Testis (tissue), 3 donors: Measurements from ENCODE around the gene POLN. TPM values are rescaled to one million over a fixed set of nuclear protein-coding genes. Genes with fewer than 3 reads are reported as not detected.

Source experiments
- DNase-seq: peaks from one replicate; pipeline ENCODE4 v3.0.0-alpha.2; 2019
- H3K27ac ChIP-seq, 2 donors: fragments of 200-600 bp; sonication (generic); one replicate each; pipeline ENCODE4 v1.5.1; 2019
- H3K27me3 ChIP-seq: fragments of 200-600 bp; sonication (generic); one replicate; pipeline ENCODE4 v1.5.1; 2019
- H3K36me3 ChIP-seq: fragments of 200-600 bp; sonication (generic); one replicate; pipeline ENCODE4 v1.5.1; 2017; ENCODE audit warnings: low read depth; ENCODE audit errors: missing control alignments
- H3K4me1 ChIP-seq: fragments of 200-600 bp; sonication (generic); one replicate; pipeline ENCODE4 v1.5.1; 2019
- H3K4me3 ChIP-seq, 2 donors: fragments of 200-600 bp; sonication (generic); one replicate each; pipeline ENCODE4 v1.5.1; 2017 to 2019
- H3K9me3 ChIP-seq: fragments of 200-600 bp; sonication (generic); one replicate; pipeline ENCODE4 v1.5.1; 2017
- CTCF ChIP-seq, 3 experiments: fragments of 450-650 bp in 2 of 3; fragments of 200-600 bp in 1 of 3; sonication (generic) in 1 of 3; IDR thresholded peaks; one replicate each; pipeline ENCODE4 v1.5.1; 2016 to 2019; ENCODE audit warnings: antibody characterized with exemption in 3 of 3, mild to moderate bottlenecking in 2 of 3, moderate library complexity in 1 of 3
- POLR2A ChIP-seq: fragments of 450-650 bp; IDR thresholded peaks from one replicate; pipeline ENCODE4 v1.6.1; 2017; ENCODE audit warnings: antibody characterized with exemption, mild to moderate bottlenecking, moderate library complexity
- WGBS, 2 donors: methylation state at CpG; one replicate each; pipeline ENCODE4 v1.1.5; 2018; 5-methylcytosine and 5-hydroxymethylcytosine counted together
- intact Hi-C: fragments of 100-400 bp; cut with DNase I; formaldehyde crosslinking; loops from one replicate; pipeline ENCODE4 v1.15.1; 2023; ENCODE audit warnings: low total_unique reads
- polyA plus RNA-seq: library from polyadenylated mRNA; stranded (reverse); fragments of 350-450 nt; fragmentation: Illumina TruSeq; extraction: RNeasy Lipid Tissue Mini Kit (QIAGEN cat#74804); gene quantifications from one replicate; pipeline ENCODE4 v1.2.3, GENCODE V29; 2014; ENCODE audit warnings: low read depth, low replicate concordance; ENCODE audit not compliant: insufficient read depth
- total RNA-seq, 2 donors: library from RNA; depleted of rRNA; stranded (reverse); fragments of >200 nt; gene quantifications; one replicate each; pipeline ENCODE4 v1.2.3, GENCODE V29; 2016

Gene POLN
- total and polyA plus RNA-seq, 3 donors from 2014 or later: 12.2 to 23.7 (median 22.9) TPM

DNA sequence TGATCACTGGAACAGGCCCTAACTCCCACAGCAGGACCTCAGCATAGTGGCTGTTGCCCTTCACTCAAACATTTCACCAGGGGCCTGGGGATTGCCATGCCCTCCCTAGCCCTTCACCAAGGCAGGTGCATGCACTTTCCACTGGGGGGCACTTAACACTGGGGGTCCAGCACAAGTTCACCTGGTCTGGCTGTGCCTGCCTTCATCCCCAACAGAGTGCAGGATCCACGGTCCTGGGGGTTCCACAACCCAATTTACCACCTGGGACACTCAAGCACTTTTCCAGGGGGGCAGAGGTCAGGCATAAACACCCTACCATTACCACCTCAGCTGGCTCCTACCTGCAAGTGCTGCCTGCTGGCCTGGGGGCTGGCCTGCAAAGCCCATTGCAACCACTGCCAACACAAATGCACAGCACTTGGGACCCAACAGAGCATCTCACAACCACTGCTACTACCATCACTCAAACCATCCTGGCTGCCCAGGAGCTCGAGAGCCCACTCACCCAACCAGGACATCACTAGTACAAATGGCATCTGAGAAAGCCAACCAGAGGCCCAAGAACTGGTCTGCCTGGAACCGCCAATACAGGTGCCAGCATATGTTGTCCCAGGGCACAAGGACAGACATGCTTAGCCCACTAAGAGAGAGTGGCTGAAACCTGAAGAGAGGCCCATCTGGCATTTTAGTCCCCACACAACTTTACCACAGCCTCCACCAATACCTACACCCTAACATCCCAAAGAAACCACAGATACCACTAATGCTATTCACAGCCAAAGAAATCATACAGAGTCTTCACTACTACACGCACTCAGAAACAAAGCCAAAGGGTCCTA, 139.7 kb downstream of the POLN start:
- intact Hi-C loops: no loop called here
- DNase-seq: no peak
- TF ChIP-seq CTCF (IDR thresholded peaks at IDR 0.05): no peak
- TF ChIP-seq POLR2A: no peak
- Histone ChIP-seq H3K4me3 (no peak overlapping the region), H3K36me3 (no peaks in the 10 kb centered on the region), H3K27ac (no peak overlapping the region), H3K27me3 (no peaks in the 10 kb centered on the region), H3K9me3 (no peaks in the 10 kb centered on the region), H3K4me1 (no peaks in the 10 kb centered on the region)
- 88 to 92% methylated on average over 2 to 4 of the region's 4 CpGs for WGBS, 2 donors

DNA sequence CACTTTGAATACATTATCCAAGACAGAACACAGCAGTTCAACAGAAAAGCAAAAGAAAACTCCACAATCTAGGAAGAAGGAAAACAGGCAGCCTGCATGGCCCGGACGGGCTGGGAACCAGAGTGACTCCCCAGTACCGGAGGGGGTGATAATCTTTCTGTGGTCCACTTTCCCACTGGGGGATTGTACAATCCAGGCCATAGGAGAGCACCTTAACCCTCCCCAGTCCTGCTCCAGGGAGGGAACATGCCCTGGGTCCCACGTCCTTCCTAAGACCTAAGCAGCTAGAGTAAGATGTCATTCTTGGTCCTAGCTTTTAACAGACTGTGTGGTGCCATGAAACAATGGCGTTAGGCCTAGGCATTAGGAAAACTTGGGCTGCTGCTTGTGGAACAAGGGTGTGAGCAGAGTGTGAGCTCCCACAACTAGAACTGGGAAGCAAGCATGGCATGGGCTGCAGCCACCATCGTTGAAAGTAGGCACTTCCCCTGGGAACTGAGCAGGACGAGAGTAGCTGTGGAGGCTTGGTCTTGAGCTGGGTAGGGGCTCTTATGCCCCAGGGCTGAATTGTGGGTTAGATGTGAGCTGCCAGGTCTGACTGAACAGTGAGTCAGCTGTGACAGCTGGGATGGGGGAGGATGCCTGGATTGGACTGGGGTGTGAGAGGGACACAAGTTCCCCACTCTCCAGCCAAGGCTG, 140.4 kb downstream of the POLN start:
- Histone ChIP-seq H3K27ac (no peak overlapping the region), H3K9me3 (no peaks in the 10 kb centered on the region), H3K27me3 (no peaks in the 10 kb centered on the region), H3K4me1 (no peaks in the 10 kb centered on the region), H3K36me3 (no peaks in the 10 kb centered on the region), H3K4me3 (no peak overlapping the region)
- 89 to 93% methylated on average over 7 of the region's 7 CpGs for WGBS, 2 donors
- intact Hi-C loops: no loop called here
- no peak for DNase-seq
- TF ChIP-seq CTCF (IDR thresholded peaks at IDR 0.05): no peak
- TF ChIP-seq POLR2A: no peak

DNA sequence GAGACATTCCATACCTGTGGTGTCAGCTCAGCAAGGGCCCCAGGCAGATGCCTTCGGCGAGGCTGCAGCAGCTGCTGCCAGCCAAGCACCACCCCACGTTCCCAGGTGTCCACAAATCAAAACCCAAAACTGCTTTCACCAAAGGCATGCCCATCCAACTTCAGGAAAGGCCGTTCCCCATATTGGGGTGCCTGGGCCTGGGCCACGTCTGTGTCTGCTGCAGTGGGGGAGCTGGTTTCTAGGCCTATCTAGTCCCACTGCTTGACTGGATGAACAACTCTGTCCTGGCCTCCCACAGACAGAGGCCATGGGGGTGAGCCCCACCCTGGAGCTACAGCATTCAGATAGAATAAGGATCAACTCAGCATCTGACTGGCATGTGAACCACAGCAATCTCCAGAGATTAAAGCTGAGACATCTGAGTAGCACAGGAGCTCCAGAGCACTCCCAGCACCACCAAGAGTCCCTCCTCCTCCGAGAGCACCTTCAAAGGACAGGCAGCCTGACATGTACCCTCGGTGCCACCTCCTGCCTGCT, 145.8 kb downstream of the POLN start:
- TF ChIP-seq CTCF (IDR thresholded peaks at IDR 0.05) (no peak), POLR2A (no peak)
- H3K4me1 ChIP-seq: no peaks in the 10 kb centered on the region
- WGBS, 2 donors: 94 to 100% methylated on average over 3 to 7 of the region's 7 CpGs
- no peak for DNase-seq
- H3K27ac ChIP-seq: no peak overlapping the region
- no peaks in the 10 kb centered on the region for H3K36me3 ChIP-seq
- intact Hi-C loops: no loop called here
- H3K9me3 ChIP-seq: no peaks in the 10 kb centered on the region
- no peak overlapping the region for H3K4me3 ChIP-seq
- H3K27me3 ChIP-seq: no peaks in the 10 kb centered on the region

- intact Hi-C loops: no loop called here
- Histone ChIP-seq H3K27ac (no peak overlapping the region), H3K36me3 (no peaks in the 10 kb centered on the region), H3K27me3 (no peaks in the 10 kb centered on the region), H3K9me3 (no peaks in the 10 kb centered on the region), H3K4me3 (no peak overlapping the region), H3K4me1 (no peaks in the 10 kb centered on the region)
- no peak for TF ChIP-seq POLR2A
- no peak for TF ChIP-seq CTCF (IDR thresholded peaks at IDR 0.05)
- no peak for DNase-seq
- 90 to 94% methylated on average over 12 to 14 of the region's 16 CpGs for WGBS, 2 donors
These were observed 146.5 kb downstream of the POLN start for GRCh38 chr4:2095236-2096072.
